Activated gamma-delta T cell (primary cell): ENCODE data around the gene ST14.
"Not testable (repeated sequence)": the region's sequence is repeated elsewhere in the genome, so short reads cannot be mapped to it uniquely, and the experiment has no call there.

Source experiments
- DNase-seq: peaks from one replicate; lab custom pipeline; 2025; lab: John Stamatoyannopoulos, UW

Gene ST14

GRCh38 chr11:130188585-130189347, 29.2 kb downstream of the ST14 start:
- no peak for DNase-seq

GRCh38 chr11:130189492-130190210, 30.1 kb downstream of the ST14 start:
- DNase-seq = no peak

GRCh38 chr11:130190371-130190881, 30.8 kb downstream of the ST14 start:
- no peak for DNase-seq

DNA sequence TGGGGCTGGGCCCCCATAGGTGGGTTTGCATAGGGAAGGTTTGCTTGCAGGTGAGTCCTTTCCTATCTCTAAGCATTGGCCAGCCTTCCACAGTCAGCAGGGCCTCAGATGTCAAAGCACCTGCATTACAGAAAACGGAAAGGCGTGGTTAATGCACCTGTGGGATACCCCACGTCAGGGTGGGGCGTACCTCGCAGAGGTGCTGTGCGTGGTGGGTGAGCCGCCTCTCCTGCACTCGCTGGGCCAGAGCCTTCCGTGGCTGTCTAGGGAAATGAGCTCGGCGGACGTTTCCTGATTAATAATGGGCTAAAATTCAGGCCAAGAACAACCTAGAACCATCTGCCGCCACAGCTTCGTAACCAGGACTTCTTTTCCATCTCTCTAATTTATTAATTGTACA, 32.3 kb downstream of the ST14 start:
- DNase-seq = no peak

- DNase-seq = no peak
Measured at GRCh38 chr11:130192845-130193267, 33.3 kb downstream of the ST14 start.

DNA sequence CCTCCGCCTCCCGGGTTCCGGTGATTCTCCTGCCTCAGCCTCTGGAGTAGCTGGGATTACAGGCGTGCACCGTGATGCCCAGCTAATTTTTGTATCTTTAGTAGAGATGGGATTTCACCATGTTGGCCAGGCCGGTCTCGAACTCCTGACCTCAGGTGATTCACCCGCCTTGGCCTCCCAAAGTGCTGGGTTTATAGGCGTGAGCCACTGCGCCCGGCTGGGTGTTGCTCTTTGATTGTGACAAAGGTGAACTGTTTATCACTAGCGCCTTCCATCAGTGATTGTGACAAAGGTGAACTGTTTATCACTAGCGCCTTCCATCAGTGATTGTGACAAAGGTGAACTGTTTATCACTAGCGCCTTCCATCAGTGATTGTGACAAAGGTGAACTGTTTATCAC, 34.0 kb downstream of the ST14 start:
- DNase-seq = not testable (repeated sequence)

DNA sequence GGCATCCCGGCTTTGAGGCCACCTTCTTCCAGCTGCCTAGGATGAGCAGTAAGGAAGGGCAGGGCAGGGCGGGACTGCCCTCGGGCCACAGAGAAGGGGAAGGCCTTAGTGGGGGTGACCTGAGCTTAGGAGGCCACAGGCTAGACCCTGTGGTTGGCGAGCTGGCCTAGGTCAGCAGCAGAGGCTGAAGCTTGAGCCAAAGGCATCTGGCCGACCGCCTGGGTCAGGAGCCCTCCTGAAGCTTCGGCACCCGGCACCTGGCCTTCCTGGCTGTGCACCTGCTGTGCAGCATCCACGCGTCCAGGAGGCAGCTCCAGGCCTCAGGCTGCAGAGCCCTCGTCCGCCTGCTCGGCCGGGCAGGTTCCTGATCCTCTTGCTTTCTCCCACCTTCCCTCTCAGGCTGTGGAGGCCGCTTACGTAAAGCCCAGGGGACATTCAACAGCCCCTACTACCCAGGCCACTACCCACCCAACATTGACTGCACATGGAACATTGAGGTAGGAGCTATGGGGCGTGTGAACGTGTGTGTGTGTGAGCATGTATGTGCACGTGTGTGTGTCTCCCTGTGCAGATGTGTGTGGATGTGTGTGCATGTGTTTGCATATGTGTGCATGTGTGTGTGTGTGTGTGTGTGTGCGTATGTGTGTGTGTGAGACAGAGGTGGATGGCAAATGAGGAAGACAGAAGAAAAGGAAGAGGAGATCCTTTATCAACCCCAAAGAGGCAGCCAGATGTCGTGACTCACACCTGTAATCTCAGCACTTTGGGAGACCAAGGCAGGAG, 34.9 kb downstream of the ST14 start:
- no peak for DNase-seq

GRCh38 chr11:130197386-130198035, 37.9 kb downstream of the ST14 start:
- DNase-seq = no peak

- DNase-seq = no peak
Measured at GRCh38 chr11:130198292-130198691, 38.7 kb downstream of the ST14 start.

DNA sequence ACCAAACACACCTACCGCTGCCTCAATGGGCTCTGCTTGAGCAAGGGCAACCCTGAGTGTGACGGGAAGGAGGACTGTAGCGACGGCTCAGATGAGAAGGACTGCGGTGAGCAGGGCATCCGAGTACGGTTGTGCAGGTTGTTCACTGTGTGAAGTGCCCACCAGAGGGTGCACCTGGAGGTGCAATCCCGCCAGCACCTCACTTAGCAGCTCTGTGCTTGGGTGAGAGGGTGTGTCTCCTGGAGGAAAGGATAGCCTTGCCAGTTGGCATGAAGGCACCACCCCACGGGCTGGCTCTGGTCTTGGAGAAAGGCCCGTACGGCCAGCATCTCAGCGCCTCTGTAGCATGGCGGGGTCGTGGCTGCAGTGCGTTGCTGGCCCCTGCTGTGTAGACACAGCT, 39.4 kb downstream of the ST14 start:
- DNase-seq = no peak

GRCh38 chr11:130199792-130200191, 40.2 kb downstream of the ST14 start:
- no peak for DNase-seq

GRCh38 chr11:130201026-130201425, 41.4 kb downstream of the ST14 start:
- no peak for DNase-seq

GRCh38 chr11:130202009-130202817, 42.6 kb downstream of the ST14 start:
- DNase-seq = no peak

GRCh38 chr11:130202818-130203689, 43.5 kb downstream of the ST14 start:
- DNase-seq = no peak

DNA sequence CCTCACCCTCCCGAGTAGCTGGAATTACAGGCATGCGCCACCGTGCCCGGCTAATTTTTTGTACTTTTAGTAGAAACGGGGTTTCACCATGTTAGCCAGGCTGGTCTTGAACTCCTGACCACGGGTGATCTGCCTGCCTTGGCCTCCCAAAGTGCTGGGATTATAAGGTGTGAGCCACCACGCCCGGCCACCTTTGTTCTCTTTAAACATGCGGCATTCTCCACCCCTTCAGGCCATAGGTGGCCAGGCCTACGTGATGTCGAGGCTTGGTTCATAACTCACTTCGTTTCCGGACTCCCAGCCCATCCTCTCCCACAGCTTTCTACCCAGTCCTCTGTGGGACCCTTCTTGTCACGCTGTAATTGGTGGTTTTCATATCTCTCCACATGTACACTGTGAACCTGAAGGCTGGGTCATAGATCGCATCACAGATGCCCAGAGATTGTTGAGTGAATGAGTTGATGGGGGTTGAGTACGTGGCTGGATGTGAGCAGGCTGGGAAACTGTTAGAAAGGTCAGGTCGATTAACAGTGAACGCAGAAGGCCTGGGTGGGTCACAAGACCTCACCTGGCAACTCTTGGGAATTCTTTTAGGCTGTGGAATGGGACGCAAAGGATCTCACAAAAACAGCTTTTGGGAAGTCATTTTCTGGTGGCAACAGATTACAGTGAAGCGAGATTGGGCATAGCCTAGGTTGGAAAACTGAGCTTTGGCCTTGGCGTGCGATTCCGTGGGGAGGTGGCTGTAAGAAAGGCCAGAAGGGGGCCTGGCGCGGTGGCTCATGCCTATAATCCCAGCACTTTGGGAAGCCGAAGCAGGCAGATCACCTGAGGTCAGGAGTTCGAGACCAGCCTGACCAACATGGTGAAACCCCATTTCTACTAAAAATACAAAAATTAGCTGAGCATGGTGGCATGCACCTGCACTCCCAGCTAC, 44.5 kb downstream of the ST14 start:
- DNase-seq = no peak

- no peak for DNase-seq
Measured at GRCh38 chr11:130204703-130205095, 45.1 kb downstream of the ST14 start.

- DNase-seq = no peak
Measured at GRCh38 chr11:130206141-130206540, 46.6 kb downstream of the ST14 start.

DNA sequence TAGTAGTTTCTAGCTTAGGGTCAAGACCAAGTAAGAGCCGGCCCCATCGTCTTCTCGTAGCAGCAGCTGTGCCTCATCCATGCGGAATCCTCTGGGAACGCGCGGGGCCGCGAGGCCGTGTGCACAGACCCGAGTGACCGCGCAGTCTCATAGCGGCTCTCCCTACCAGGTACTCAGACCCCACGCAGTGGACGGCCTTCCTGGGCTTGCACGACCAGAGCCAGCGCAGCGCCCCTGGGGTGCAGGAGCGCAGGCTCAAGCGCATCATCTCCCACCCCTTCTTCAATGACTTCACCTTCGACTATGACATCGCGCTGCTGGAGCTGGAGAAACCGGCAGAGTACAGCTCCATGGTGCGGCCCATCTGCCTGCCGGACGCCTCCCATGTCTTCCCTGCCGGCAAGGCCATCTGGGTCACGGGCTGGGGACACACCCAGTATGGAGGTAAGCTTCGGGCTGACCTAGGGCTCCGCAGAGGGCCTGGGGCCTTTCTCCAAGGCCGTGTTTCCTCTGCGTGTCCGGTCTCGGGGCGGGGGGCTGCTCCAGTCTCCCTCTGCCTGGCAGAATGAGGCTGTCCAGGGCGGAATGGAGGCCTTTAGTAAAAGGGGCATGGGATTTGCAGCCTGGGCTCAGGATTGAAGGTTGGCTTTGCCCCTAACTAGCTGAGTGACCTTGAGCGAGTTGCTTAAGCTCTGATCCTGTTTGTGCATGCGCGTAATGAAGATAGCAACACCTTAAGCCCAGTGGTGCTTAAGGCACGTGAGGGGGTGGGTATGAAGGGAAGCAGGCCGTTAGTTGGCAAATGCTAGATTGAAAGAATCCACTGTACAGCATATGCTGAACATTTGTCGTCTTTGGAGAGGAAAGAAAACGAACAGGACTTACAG, 48.9 kb downstream of the ST14 start:
- DNase-seq = no peak
